Natural killer cell (primary cell): ENCODE data around the gene PRSS50. TPM values are rescaled to one million over a fixed set of nuclear protein-coding genes. Genes with fewer than 3 reads are reported as not detected.

ENCODE experiments used
- ATAC-seq, 3 donors: fragments of 150-1000 bp in 2 of 3; fragments of 200-7000 bp in 1 of 3; cut with Tn5 transposase; 1 replicate in 1 of 3; 2 replicates in 2 of 3; pipeline ENCODE4 v1.10.0; 2021; ENCODE audit warnings: mild to moderate bottlenecking in 2 of 3, moderate library complexity in 2 of 3
- DNase-seq, 2 donors: peaks; one replicate each; pipeline versions ENCODE4 v3.0.0 to v3.0.0-alpha.2; 2013 to 2021; ENCODE audit warnings: mixed read lengths in 1 of 2
- H3K27ac ChIP-seq: one replicate; pipeline ENCODE4 v1.5.1; 2013; ENCODE audit warnings: mild to moderate bottlenecking, low read length
- H3K27me3 ChIP-seq: one replicate; pipeline ENCODE4 v1.6.1; 2013; ENCODE audit warnings: low read length; ENCODE audit not compliant: control insufficient read depth, insufficient read depth
- H3K36me3 ChIP-seq: one replicate; pipeline ENCODE4 v1.6.1; 2013; ENCODE audit warnings: low read length; ENCODE audit not compliant: control insufficient read depth, insufficient read depth
- H3K4me1 ChIP-seq: one replicate; pipeline ENCODE4 v1.6.1; 2013; ENCODE audit warnings: low read length; ENCODE audit not compliant: control insufficient read depth, insufficient read depth
- H3K4me3 ChIP-seq: one replicate; pipeline ENCODE4 v1.5.1; 2013; ENCODE audit warnings: low read length
- H3K9me3 ChIP-seq: one replicate; pipeline ENCODE4 v1.6.1; 2013; ENCODE audit warnings: low read length; ENCODE audit not compliant: control insufficient read depth, insufficient read depth
- H3K27ac Mint-ChIP-seq, 2 donors: one replicate each; pipeline ENCODE4 v1.8.0; 2022; ENCODE audit warnings: mild to moderate bottlenecking in 2 of 2, mixed read lengths in 2 of 2, moderate library complexity in 1 of 2
- H3K27me3 Mint-ChIP-seq, 2 donors: one replicate each; pipeline ENCODE4 v1.8.0; 2022; ENCODE audit warnings: low read depth in 2 of 2, mixed read lengths in 2 of 2
- H3K36me3 Mint-ChIP-seq: one replicate; pipeline ENCODE4 v1.8.0; 2022; ENCODE audit warnings: mixed read lengths
- H3K4me1 Mint-ChIP-seq, 2 donors: one replicate each; pipeline ENCODE4 v1.8.0; 2022; ENCODE audit warnings: mixed read lengths in 2 of 2
- H3K4me3 Mint-ChIP-seq: one replicate; pipeline ENCODE4 v1.8.0; 2022; ENCODE audit warnings: mild to moderate bottlenecking, moderate library complexity, mixed read lengths
- H3K9me3 Mint-ChIP-seq, 2 donors: one replicate each; pipeline ENCODE4 v1.8.0; 2022; ENCODE audit warnings: mixed read lengths in 2 of 2
- CTCF ChIP-seq: fragments of 200-600 bp; IDR thresholded peaks from one replicate; pipeline ENCODE4 v1.8.0; 2022; ENCODE audit warnings: antibody characterized with exemption
- WGBS: methylation state at CpG from one replicate; pipeline ENCODE4 v1.1.7; 2013; ENCODE audit warnings: missing lambda C conversion rate; ENCODE audit not compliant: insufficient coverage; 5-methylcytosine and 5-hydroxymethylcytosine counted together
- intact Hi-C: fragments of 100-400 bp; cut with micrococcal nuclease; formaldehyde crosslinking; loops from one replicate; pipeline ENCODE4 v1.14.2; 2022
- total RNA-seq, 4 donors: library from RNA; stranded (reverse); fragments of 120-200 nt in 1 of 4; gene quantifications; one replicate each; pipeline versions ENCODE4 v1.2.3 to v1.2.4, GENCODE V29; 2013 to 2022

PRSS50 gene
- total RNA-seq, 3 donors from 2014 or later (not counting 1 experiment from before 2014, with no cell fraction given), result 0.16 TPM; not detected in 2

GRCh38 chr3:46670891-46671427 lies 46.7 kb downstream of the PRSS50 start:
- Histone ChIP-seq H3K36me3 (no peaks in the 10 kb centered on the region), H3K4me3 (no peak overlapping the region), H3K27me3 (no peaks in the 10 kb centered on the region), H3K4me1 (no peaks in the 10 kb centered on the region), H3K27ac (no peak overlapping the region), H3K9me3 (no peaks in the 10 kb centered on the region)
- Mint-ChIP-seq H3K9me3 (no peaks in the 10 kb centered on the region), H3K4me1 (no peaks in the 10 kb centered on the region), H3K36me3 (no peaks in the 10 kb centered on the region), H3K27ac (no peak overlapping the region), H3K27me3 (peaks cover 0 to 4% of the 10 kb centered on the region in 2 donors), H3K4me3 (no peak overlapping the region)
- no peak for ATAC-seq
- DNase-seq, result no peak
- TF ChIP-seq CTCF, result no peak
- WGBS, result 90% methylated on average over 4 of the region's 4 CpGs
- intact Hi-C loops, result no loop called here

- 83% methylated on average over 16 of the region's 17 CpGs for WGBS
- Histone ChIP-seq H3K27ac (no peak overlapping the region), H3K4me3 (no peak overlapping the region), H3K36me3 (no peaks in the 10 kb centered on the region), H3K4me1 (no peaks in the 10 kb centered on the region), H3K9me3 (no peaks in the 10 kb centered on the region), H3K27me3 (no peaks in the 10 kb centered on the region)
- no peak overlapping the region for H3K4me3 Mint-ChIP-seq
- no peaks in the 10 kb centered on the region for H3K4me1 Mint-ChIP-seq
- intact Hi-C loops, result no loop called here
- H3K36me3 Mint-ChIP-seq, result no peaks in the 10 kb centered on the region
- H3K27ac Mint-ChIP-seq, result no peak overlapping the region
- no peak for TF ChIP-seq CTCF
- peak in 1 of 2 donors; percentile 9 for DNase-seq
- ATAC-seq, result no peak
- H3K27me3 Mint-ChIP-seq, result peaks cover 0 to 4% of the 10 kb centered on the region in 2 donors
- no peaks in the 10 kb centered on the region for H3K9me3 Mint-ChIP-seq
Measured at GRCh38 chr3:46670000-46670890, 47.4 kb downstream of the PRSS50 start.

GRCh38 chr3:46669191-46669999 lies 48.3 kb downstream of the PRSS50 start:
- ATAC-seq, result no peak
- H3K36me3 Mint-ChIP-seq, result no peaks in the 10 kb centered on the region
- WGBS, result 88% methylated on average over 9 of the region's 9 CpGs
- no peak overlapping the region for H3K27ac ChIP-seq
- H3K9me3 Mint-ChIP-seq, result no peaks in the 10 kb centered on the region
- no peaks in the 10 kb centered on the region for H3K9me3 ChIP-seq
- H3K4me3 ChIP-seq, result no peak overlapping the region
- H3K4me1 ChIP-seq, result no peaks in the 10 kb centered on the region
- no peak for TF ChIP-seq CTCF
- no peaks in the 10 kb centered on the region for H3K4me1 Mint-ChIP-seq
- no peaks in the 10 kb centered on the region for H3K27me3 ChIP-seq
- no peak overlapping the region for H3K27ac Mint-ChIP-seq
- DNase-seq, result no peak
- intact Hi-C loops, result no loop called here
- H3K4me3 Mint-ChIP-seq, result no peak overlapping the region
- H3K36me3 ChIP-seq, result no peaks in the 10 kb centered on the region
- peaks cover 0 to 4% of the 10 kb centered on the region in 2 donors for H3K27me3 Mint-ChIP-seq
